HepG2 (cell line): ENCODE measurements around the gene CYP26B1. TPM values are rescaled to one million over a fixed set of nuclear protein-coding genes. Genes with fewer than 3 reads are reported as not detected.

Experiments used
- ATAD3A ChIP-seq: sonication (generic); formaldehyde crosslinking; IDR thresholded peaks from 2 replicates; pipeline ENCODE4 v1.4.0; 2020; ENCODE audit warnings: missing genetic modification reagents
- BCL6 ChIP-seq: IDR thresholded peaks from 2 replicates; pipeline ENCODE4 v1.6.1; 2016; ENCODE audit warnings: missing genetic modification reagents, missing compliant biosample characterization
- CBFB ChIP-seq: sonication (generic); formaldehyde crosslinking; IDR thresholded peaks from 2 replicates; pipeline ENCODE4 v1.4.0; 2020; ENCODE audit warnings: missing genetic modification reagents
- CBX2 ChIP-seq, 2 experiments: fragments of 200-600 bp in 1 of 2; sonication (generic); formaldehyde crosslinking in 1 of 2; IDR thresholded peaks; 2 replicates each; pipeline versions ENCODE4 v1.7.0 to v1.8.1; 2018 to 2022; ENCODE audit warnings: low read depth in 2 of 2, low read length in 1 of 2, mild to moderate bottlenecking in 1 of 2, missing genetic modification reagents in 1 of 2
- CEBPB ChIP-seq: IDR thresholded peaks from 2 replicates; pipeline ENCODE4 v1.6.1; 2011; ENCODE audit warnings: low read depth, low read length, improper control_type of control experiment, borderline replicate concordance
- EED ChIP-seq: sonication (generic); formaldehyde crosslinking; IDR thresholded peaks from 2 replicates; pipeline ENCODE4 v1.5.0; 2020; ENCODE audit warnings: mild to moderate bottlenecking, missing genetic modification reagents
- FOSL2 ChIP-seq: sonication (generic); formaldehyde crosslinking; IDR thresholded peaks from 2 replicates; pipeline ENCODE4 v1.4.0; 2020; ENCODE audit warnings: missing genetic modification reagents
- FOXA1 ChIP-seq, 2 experiments: fragments of 450-650 bp in 1 of 2; sonication (generic) in 1 of 2; formaldehyde crosslinking in 1 of 2; IDR thresholded peaks; 2 replicates each; pipeline versions ENCODE4 v1.4.0 to v1.6.1; 2016 to 2020; ENCODE audit warnings: missing genetic modification reagents in 1 of 2
- HNF4G ChIP-seq, 2 experiments: sonication (generic) in 1 of 2; formaldehyde crosslinking in 1 of 2; IDR thresholded peaks; 2 replicates each; pipeline versions ENCODE4 v1.4.0 to v1.6.1; 2011 to 2020; ENCODE audit warnings: borderline replicate concordance in 2 of 2, low read depth in 2 of 2, mild to moderate bottlenecking in 2 of 2, low read length in 1 of 2, missing genetic modification reagents in 1 of 2, moderate library complexity in 1 of 2
- MIER2 ChIP-seq: IDR thresholded peaks from 2 replicates; pipeline ENCODE4 v1.6.1; 2016; ENCODE audit warnings: missing biosample characterization, missing genetic modification reagents
- MIER3 ChIP-seq: IDR thresholded peaks from 2 replicates; pipeline ENCODE4 v1.6.1; 2016; ENCODE audit warnings: missing compliant biosample characterization, borderline replicate concordance
- NR2F2 ChIP-seq: IDR thresholded peaks from 2 replicates; pipeline ENCODE4 v1.6.1; 2012; ENCODE audit warnings: low read depth, inconsistent platforms, borderline replicate concordance
- PCBP1 ChIP-seq: fragments of 200-400 bp; formaldehyde crosslinking; IDR thresholded peaks from 2 replicates; pipeline ENCODE4 v1.6.1; 2017; ENCODE audit warnings: mild to moderate bottlenecking, low read depth, low read length, borderline replicate concordance
- SIN3A ChIP-seq: IDR thresholded peaks from 2 replicates; pipeline ENCODE4 v1.6.1; 2011; ENCODE audit warnings: low read depth, mild to moderate bottlenecking, control low read depth, low read length, borderline replicate concordance
- SMARCC2 ChIP-seq: fragments of 450-650 bp; IDR thresholded peaks from 2 replicates; pipeline ENCODE4 v1.6.1; 2017; ENCODE audit warnings: antibody characterized with exemption, mild to moderate bottlenecking
- SPEN ChIP-seq: sonication (generic); formaldehyde crosslinking; IDR thresholded peaks from 2 replicates; pipeline ENCODE4 v1.5.1; 2020; ENCODE audit warnings: low read depth, mild to moderate bottlenecking, missing genetic modification reagents
- TARDBP ChIP-seq: sonication (generic); formaldehyde crosslinking; IDR thresholded peaks from 2 replicates; pipeline ENCODE4 v1.8.0; 2022; ENCODE audit warnings: mild to moderate bottlenecking, missing genetic modification reagents
- ZBTB21 ChIP-seq: sonication (generic); formaldehyde crosslinking; IDR thresholded peaks from 2 replicates; pipeline ENCODE4 v1.4.0; 2020; ENCODE audit warnings: missing genetic modification reagents
- ZC3H13 ChIP-seq: sonication (generic); formaldehyde crosslinking; IDR thresholded peaks from 2 replicates; pipeline ENCODE4 v1.8.1; 2023; ENCODE audit warnings: mild to moderate bottlenecking, missing genetic modification reagents, moderate library complexity
- ZEB1 ChIP-seq: IDR thresholded peaks from 2 replicates; pipeline ENCODE4 v1.6.1; 2012; ENCODE audit warnings: mild to moderate bottlenecking, low read depth, inconsistent platforms; ENCODE audit not compliant: insufficient replicate concordance
- ZNF253 ChIP-seq: sonication (generic); formaldehyde crosslinking; IDR thresholded peaks from 2 replicates; pipeline ENCODE4 v1.8.0; 2022; ENCODE audit warnings: mild to moderate bottlenecking, missing genetic modification reagents, borderline replicate concordance
- ZNF510 ChIP-seq: sonication (generic); formaldehyde crosslinking; IDR thresholded peaks from 2 replicates; pipeline ENCODE4 v1.4.0; 2020; ENCODE audit warnings: low read depth, mild to moderate bottlenecking, missing genetic modification reagents
- ZNF616 ChIP-seq: sonication (generic); formaldehyde crosslinking; IDR thresholded peaks from 2 replicates; pipeline ENCODE4 v1.5.0; 2020; ENCODE audit warnings: low read depth, mild to moderate bottlenecking, missing genetic modification reagents
- ZNF629 ChIP-seq: sonication (generic); formaldehyde crosslinking; conservative IDR thresholded peaks from 2 replicates; pipeline ENCODE4 v1.5.0; 2020; ENCODE audit warnings: missing genetic modification reagents
- ZNF772 ChIP-seq: sonication (generic); formaldehyde crosslinking; IDR thresholded peaks from 2 replicates; pipeline ENCODE4 v1.5.0; 2020; ENCODE audit warnings: mild to moderate bottlenecking, missing genetic modification reagents
- polyA plus RNA-seq, 8 experiments: library from polyadenylated mRNA; depleted of rRNA in 3 of 8; stranded (reverse) in 7 of 8; unstranded in 1 of 8; fragments of >200 nt; fragmentation: Illumina TruSeq in 4 of 8; extraction: Trizol in 4 of 8; gene quantifications; 2 replicates each; pipeline versions ENCODE4 v1.2.1 to v1.2.3, GENCODE V29; 2011 to 2016; ENCODE audit warnings: low read depth in 4 of 8, missing spikeins in 1 of 8, mixed read lengths in 1 of 8; ENCODE audit not compliant: insufficient read depth in 1 of 8
- total RNA-seq, 5 experiments: library from RNA; depleted of rRNA; stranded (reverse); fragments of >200 nt; fragmentation: Illumina TruSeq; extraction: Trizol; gene quantifications; 2 replicates each; pipeline ENCODE4 v1.2.3, GENCODE V29; 2016; ENCODE audit warnings: low read depth in 1 of 5
- TF ChIP-seq, protein P1 (sequence below): sonication (generic); formaldehyde crosslinking; IDR thresholded peaks from 2 replicates; pipeline ENCODE4 v1.5.1; 2020; ENCODE audit warnings: mild to moderate bottlenecking, missing genetic modification reagents, moderate library complexity
- TF ChIP-seq, protein P2 (sequence below): sonication (generic); formaldehyde crosslinking; IDR thresholded peaks from 2 replicates; pipeline ENCODE4 v1.8.1; 2023; ENCODE audit warnings: mild to moderate bottlenecking, moderate library complexity, missing genetic modification reagents
- TF ChIP-seq, protein P3 (sequence below): sonication (generic); formaldehyde crosslinking; IDR thresholded peaks from 2 replicates; pipeline ENCODE4 v1.5.1; 2020; ENCODE audit warnings: missing genetic modification reagents, mild to moderate bottlenecking, borderline replicate concordance

Gene CYP26B1
- total and polyA plus RNA-seq, 2 of the 13 experiments (the other 11 are each of a cell fraction or from before 2014, with no cell fraction given): 0.05 to 0.07 TPM

DNA sequence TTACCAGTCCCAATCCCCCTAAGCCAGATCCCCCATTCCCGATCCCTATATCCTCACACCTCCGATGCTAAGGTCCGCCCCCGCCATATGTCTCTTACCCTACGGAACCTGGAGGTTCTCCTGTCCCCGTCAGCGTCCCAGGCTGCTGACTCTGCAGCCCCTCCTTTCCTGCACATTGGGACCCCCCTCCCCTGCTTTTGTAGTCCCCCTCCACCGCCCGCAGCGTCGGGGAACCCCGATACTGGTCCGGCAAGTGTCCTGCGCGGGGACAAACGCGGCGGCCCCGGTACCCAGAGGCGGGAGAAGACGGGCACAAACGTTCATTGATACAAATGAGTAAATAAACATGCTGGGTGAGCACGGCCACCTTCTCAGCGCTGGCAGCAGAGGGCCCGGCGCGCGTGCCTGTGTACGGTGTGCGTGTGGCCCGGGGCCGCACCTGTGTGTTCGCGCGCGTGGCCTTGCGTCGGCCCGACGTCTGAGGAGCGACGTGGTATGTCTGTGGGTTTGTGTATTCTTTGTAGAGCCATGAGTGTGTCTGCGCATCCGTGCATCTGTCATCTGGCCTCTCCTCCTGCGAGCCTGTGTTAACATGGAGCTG, 2.0 kb upstream of the CYP26B1 start (continued):
- TF ChIP-seq ZNF772 (CRISPR knock-in tag) (no peak), CBFB (CRISPR knock-in tag) (no peak), PCBP1 (no peak), ZBTB21 (CRISPR knock-in tag) (no peak), ZNF510 (CRISPR knock-in tag) (no peak), TARDBP (CRISPR knock-in tag) (no peak), ZC3H13 (CRISPR knock-in tag) (no peak), CBX2 (IDR thresholded peaks at IDR 0.05; ENCODE audit: low read depth, low read length) (no peak; the same call in 1 of the 2 replicates), CBX2 (CRISPR knock-in tag; IDR thresholded peaks at IDR 0.05; ENCODE audit: low read depth) (peak; percentile 49; the same call in 1 of the 2 replicates), EED (CRISPR knock-in tag) (peak; percentile 57; the same call in 1 of the 2 replicates), MIER3 (no peak), ZNF253 (CRISPR knock-in tag) (no peak), FOSL2 (CRISPR knock-in tag) (no peak), SPEN (CRISPR knock-in tag) (no peak), MIER2 (CRISPR knock-in tag) (no peak), ZNF616 (no peak), BCL6 (CRISPR knock-in tag) (no peak), ZEB1 (no peak), HNF4G (IDR thresholded peaks at IDR 0.05; ENCODE audit: borderline replicate concordance, low read depth, low read length) (no peak), HNF4G (CRISPR knock-in tag; IDR thresholded peaks at IDR 0.05; ENCODE audit: borderline replicate concordance, low read depth) (0 out of 2 replicates have a peak, but pooled peaks have one; percentile 17), NR2F2 (no peak), ATAD3A (CRISPR knock-in tag) (no peak), ZNF629 (CRISPR knock-in tag) (no peak), CEBPB (no peak), SMARCC2 (no peak), SIN3A (no peak), FOXA1 (IDR thresholded peaks at IDR 0.05) (no peak), FOXA1 (CRISPR knock-in tag; IDR thresholded peaks at IDR 0.05) (peak; percentile 52)
- TF ChIP-seq, protein P1, sequence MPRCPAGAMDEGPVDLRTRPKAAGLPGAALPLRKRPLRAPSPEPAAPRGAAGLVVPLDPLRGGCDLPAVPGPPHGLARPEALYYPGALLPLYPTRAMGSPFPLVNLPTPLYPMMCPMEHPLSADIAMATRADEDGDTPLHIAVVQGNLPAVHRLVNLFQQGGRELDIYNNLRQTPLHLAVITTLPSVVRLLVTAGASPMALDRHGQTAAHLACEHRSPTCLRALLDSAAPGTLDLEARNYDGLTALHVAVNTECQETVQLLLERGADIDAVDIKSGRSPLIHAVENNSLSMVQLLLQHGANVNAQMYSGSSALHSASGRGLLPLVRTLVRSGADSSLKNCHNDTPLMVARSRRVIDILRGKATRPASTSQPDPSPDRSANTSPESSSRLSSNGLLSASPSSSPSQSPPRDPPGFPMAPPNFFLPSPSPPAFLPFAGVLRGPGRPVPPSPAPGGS (CRISPR knock-in tag): 0 out of 2 replicates have a peak, but pooled peaks have one; percentile 23
- TF ChIP-seq, protein P2, sequence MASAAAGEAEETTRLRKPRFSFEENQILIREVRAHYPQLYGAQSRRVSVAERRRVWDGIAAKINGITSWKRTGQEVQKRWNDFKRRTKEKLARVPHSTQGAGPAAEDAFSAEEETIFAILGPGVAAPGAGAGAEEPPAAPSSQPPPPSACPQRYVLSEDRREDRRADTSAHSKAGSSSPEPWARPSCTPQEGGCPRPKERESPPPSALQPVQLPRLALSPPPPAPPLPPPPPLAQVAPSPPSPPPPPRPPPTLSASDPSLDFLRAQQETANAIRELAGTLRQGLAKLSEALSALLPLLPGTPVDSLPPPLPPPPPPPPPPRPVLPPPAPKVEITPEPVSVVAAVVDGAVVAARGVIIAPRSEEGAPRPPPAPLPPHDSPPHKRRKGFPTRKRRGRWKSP (CRISPR knock-in tag): no peak
- TF ChIP-seq, protein P3, sequence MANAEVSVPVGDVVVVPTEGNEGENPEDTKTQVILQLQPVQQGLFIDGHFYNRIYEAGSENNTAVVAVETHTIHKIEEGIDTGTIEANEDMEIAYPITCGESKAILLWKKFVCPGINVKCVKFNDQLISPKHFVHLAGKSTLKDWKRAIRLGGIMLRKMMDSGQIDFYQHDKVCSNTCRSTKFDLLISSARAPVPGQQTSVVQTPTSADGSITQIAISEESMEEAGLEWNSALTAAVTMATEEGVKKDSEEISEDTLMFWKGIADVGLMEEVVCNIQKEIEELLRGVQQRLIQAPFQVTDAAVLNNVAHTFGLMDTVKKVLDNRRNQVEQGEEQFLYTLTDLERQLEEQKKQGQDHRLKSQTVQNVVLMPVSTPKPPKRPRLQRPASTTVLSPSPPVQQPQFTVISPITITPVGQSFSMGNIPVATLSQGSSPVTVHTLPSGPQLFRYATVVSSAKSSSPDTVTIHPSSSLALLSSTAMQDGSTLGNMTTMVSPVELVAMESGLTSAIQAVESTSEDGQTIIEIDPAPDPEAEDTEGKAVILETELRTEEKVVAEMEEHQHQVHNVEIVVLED (CRISPR knock-in tag): 0 out of 2 replicates have a peak, but pooled peaks have one; percentile 39
